COLO829 (cell line): ENCODE results near the gene HPS3.
"Not testable (repeated sequence)": the region's sequence is repeated elsewhere in the genome, so short reads cannot be mapped to it uniquely, and the experiment has no call there.

Source experiments
- DNase-seq: peaks from one replicate; pipeline ENCODE4 v3.0.0; 2012; ENCODE audit warnings: low spot score

Gene HPS3

DNA sequence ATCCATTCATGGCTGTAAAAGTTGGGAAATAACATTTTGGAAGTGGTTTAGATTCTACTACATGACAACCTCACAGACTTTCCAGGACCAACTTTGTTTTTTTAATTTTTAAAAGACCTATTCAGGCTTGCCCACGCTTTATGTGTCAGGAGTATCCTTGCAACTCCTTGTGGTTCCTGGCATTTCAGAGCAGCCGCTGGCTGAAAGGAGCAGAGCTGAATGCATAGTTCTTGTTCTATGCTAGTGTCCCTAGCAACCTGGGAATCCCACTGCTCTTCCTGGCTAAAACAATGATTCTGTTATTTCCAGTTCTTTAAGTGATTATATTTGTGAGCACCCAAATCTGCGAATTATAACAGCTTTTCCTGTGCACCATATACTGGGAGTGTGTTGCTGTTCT lies 57.3 kb downstream of the HPS3 start:
- peak; percentile 88 for DNase-seq

DNA sequence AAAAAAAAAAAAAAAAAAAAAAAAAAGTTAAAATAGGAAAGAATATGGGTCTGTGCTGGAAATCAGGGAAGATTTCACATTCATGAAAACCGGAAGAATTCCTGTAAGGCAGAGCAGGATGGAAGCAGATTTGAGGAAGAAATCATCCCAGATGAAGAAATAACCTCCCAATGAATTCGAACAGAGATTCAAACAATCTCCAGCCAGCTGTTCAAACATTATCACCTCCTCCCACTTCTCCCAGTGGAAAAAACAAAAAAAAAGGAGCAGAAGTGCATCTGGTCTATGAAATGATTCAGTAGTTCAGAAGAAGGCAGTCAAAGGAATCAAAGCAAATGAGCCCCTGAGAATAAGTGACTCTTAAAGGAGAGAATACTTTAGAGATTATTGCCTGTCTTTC lies 59.1 kb downstream of the HPS3 start:
- DNase-seq, result no peak

DNA sequence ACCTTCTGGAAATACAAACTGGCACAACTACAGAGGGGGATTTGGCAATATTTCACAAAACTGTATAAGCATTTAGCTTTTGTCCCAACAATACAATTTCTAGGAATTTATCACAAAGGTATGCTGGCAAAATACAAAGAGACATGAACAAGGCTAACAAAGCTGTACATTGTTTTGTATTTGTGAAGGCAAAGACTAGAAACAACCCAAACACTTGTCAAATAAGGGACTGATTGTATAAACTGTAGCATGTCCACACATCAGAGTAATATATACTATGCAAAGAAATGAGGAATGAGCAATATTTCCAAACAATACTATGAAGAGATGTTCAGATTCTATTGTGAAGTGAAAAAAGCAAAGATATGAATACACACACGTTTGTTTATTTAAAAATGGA lies 65.8 kb downstream of the HPS3 start:
- no peak for DNase-seq

- DNase-seq, result not testable (repeated sequence)
These were observed 67.6 kb downstream of the HPS3 start for GRCh38 chr3:149196805-149197592.

DNA sequence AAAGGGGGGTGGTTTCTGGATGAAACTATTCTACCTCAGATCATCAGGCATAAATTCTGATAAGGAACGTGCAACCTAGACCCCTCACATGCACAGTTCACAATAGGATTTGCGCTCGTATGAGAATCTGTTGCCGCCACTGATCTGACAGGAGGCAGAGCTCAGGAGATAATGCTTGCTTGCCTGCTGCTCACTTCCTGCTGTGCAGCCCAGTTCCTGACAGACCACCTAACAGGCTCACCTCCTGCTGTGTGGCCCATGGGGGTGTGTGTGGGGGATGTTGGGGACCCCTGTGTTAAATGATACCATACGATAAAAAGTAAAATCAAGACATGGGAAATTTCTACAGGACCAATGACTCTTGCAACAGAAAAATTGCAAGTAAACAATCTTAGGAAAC lies 68.2 kb downstream of the HPS3 start:
- no peak for DNase-seq

GRCh38 chr3:149198611-149199010 lies 69.2 kb downstream of the HPS3 start:
- DNase-seq, result no peak

DNA sequence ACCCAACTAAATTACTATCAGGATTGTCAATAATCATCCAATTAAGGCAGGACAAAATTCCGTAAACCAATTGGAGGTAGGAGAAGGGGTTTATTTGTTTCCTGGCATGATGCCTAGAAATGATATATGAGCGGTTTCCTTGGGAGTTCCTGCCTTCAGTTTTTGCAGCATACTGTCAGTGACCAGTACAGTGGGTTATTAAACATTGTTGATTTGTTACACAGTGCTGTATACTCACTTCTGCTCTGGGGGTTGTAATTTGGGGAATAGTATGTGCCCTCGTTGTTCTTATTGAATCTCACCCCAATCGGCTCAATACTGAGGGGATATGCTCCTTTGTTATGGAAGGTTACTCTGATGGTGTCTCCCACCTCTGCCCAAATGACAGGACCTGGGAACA lies 70.0 kb downstream of the HPS3 start:
- DNase-seq, result no peak

DNA sequence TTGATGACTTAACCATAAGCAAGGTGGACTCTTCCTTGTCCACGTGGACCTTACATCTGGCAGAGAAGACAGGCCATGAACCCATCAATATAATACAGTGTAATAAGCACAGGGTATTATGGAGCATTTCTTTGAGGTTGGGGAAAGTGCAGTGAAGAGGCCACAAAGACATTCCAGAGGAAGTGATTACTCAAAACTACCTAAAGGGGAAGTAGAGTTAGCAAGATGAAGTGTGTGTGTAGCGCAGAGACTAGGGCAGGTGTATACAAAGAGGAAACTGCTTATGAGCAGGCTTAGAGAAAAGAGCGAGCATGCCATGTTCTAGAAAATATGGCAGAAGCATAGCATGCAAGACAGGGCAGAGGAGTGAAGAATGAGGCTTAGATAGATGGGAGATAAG lies 74.3 kb downstream of the HPS3 start:
- DNase-seq, result no peak

DNA sequence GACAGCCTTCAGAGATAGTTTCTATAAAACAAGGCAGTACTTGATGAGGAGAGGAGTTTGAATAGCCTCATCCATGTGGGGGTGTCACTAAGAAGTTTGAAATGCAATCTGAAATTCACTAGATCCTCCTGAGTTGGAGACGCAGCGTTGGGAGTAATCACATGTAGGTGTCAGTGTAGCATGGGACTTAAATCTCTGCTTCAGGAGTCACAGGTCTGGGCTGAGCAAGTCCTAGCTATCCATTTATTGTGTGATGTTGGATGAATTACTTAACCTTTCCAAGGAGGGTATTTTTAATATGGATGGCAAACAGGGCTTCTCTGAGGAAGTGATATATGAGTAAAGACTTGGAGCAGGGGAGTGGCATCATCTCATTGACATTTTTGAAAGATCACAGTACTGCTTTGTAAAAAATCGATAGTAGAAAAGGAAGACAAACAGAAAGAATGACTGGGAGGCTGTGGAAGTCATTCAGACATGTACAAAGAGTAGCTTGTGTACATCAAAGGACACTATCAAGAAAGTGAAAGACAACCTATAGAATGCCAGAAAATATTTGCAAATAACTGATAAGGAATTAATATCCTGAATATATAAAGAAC lies 75.1 kb downstream of the HPS3 start:
- no peak for DNase-seq

- DNase-seq, result no peak
These were observed 78.0 kb downstream of the HPS3 start for GRCh38 chr3:149207475-149207874.

DNA sequence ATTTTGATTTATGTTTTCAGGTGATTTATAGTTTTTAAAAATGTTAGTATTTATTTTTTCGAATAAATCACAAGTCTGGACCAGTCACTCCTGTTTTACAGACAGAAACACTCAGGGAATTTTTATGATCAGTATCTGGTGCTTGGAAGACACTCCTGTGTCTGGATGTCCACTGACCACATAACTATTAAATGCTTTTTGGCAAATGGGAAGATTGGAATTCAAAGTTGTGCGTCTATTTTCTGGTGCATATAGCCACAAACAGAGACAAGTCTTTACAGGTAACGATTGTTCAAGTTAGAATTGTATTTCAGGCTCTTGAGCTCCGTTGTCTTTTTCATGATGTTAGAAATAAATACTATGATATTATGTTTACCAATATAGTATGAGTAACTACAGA lies 80.0 kb downstream of the HPS3 start:
- DNase-seq, result no peak

DNA sequence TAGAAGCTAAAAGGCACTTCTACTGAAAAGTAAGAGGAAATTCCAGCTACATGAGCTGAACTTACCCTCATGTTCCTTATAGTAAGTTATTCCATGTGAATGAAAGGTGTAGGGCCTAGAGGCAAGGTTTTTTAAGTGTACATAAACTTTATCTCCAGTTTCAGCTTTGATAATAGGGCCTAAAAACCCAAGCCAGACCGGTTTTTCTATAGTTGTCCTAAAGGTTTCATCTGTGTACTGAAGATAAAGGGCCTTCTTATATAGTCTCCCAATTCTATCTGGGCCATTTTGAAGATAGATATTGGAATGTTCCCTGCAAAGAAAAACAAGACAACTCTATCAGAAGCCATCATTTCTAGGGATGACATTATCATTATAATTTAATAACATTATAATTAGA lies 82.9 kb downstream of the HPS3 start:
- no peak for DNase-seq

- DNase-seq, result no peak
These were observed 85.3 kb downstream of the HPS3 start for GRCh38 chr3:149214702-149215101.

- DNase-seq, result no peak
These were observed 86.1 kb downstream of the HPS3 start for GRCh38 chr3:149215515-149215914.

- DNase-seq, result no peak
These were observed 86.9 kb downstream of the HPS3 start for GRCh38 chr3:149216193-149216869.

DNA sequence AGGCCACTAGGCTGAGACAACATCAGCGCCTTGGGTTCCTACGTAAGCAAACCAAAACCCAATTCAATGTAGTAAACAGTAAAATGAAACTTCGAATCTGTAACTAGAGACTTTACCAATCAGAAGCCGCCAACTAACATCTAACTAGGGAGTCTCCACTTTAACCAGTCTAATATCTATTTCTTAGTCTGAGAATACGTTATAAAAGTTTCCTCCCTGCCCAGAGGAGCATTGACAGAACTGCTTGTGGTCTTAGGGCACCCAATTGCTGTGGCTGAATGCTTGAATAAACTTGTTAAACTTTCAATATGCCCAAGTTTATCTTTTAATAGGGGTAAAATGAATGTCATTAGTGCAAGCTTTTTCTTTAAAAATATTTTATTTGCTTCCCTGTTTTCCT lies 87.9 kb downstream of the HPS3 start:
- DNase-seq, result no peak

- not testable (repeated sequence) for DNase-seq
These were observed 90.1 kb downstream of the HPS3 start for GRCh38 chr3:149219380-149220121.

GRCh38 chr3:149221783-149222517 lies 92.5 kb downstream of the HPS3 start, which contains the start of gene CP:
TSS of gene CP (minus strand) at chr3:149221829. CDS start at chr3:149221792, 37 bp downstream.
- DNase-seq, result peak; percentile 46
